ENCODE data around the gene GRHPR.

Gene GRHPR

GRCh38 chr9:37404590-37404989 lies 17.9 kb upstream of the GRHPR start:
- no peak overlapping the region for H3K9ac ChIP-seq (ENCODE audit: low read depth, low read length)
- H3K9me3 ChIP-seq (replicated peaks; ENCODE audit: low read length), result no peaks in the 10 kb centered on the region
- no peak overlapping the region for H3K4me2 ChIP-seq (ENCODE audit: low read length)
- no peaks in the 10 kb centered on the region for H3K4me1 ChIP-seq (ENCODE audit: control insufficient read depth, insufficient read depth, low read length)
- no peak overlapping the region for H3K4me3 ChIP-seq (ENCODE audit: low read length)
- peaks cover 33% of the 10 kb centered on the region for H3K27me3 ChIP-seq (ENCODE audit: control insufficient read depth, insufficient read depth, low read length)
- H3K36me3 ChIP-seq (ENCODE audit: insufficient read depth, low read length), result no peaks in the 10 kb centered on the region

GRCh38 chr9:37405350-37405749 lies 17.1 kb upstream of the GRHPR start:
- no peaks in the 10 kb centered on the region for H3K36me3 ChIP-seq (ENCODE audit: insufficient read depth, low read length)
- no peak overlapping the region for H3K4me2 ChIP-seq (ENCODE audit: low read length)
- no peak overlapping the region for H3K9ac ChIP-seq (ENCODE audit: low read depth, low read length)
- peaks cover 33% of the 10 kb centered on the region for H3K27me3 ChIP-seq (ENCODE audit: control insufficient read depth, insufficient read depth, low read length)
- no peak overlapping the region for H3K4me3 ChIP-seq (ENCODE audit: low read length)
- H3K9me3 ChIP-seq (replicated peaks; ENCODE audit: low read length), result no peaks in the 10 kb centered on the region
- H3K4me1 ChIP-seq (ENCODE audit: control insufficient read depth, insufficient read depth, low read length), result no peaks in the 10 kb centered on the region

GRCh38 chr9:37405764-37406380 lies 16.6 kb upstream of the GRHPR start:
- Histone ChIP-seq H3K4me3 (ENCODE audit: low read length) (no peak overlapping the region), H3K27me3 (ENCODE audit: control insufficient read depth, insufficient read depth, low read length) (peaks cover 33% of the 10 kb centered on the region), H3K36me3 (ENCODE audit: insufficient read depth, low read length) (no peaks in the 10 kb centered on the region), H3K9me3 (replicated peaks; ENCODE audit: low read length) (no peaks in the 10 kb centered on the region), H3K4me2 (ENCODE audit: low read length) (no peak overlapping the region), H3K9ac (ENCODE audit: low read depth, low read length) (no peak overlapping the region), H3K4me1 (ENCODE audit: control insufficient read depth, insufficient read depth, low read length) (no peaks in the 10 kb centered on the region)

- Histone ChIP-seq H3K27me3 (ENCODE audit: control insufficient read depth, insufficient read depth, low read length) (peaks cover 33% of the 10 kb centered on the region), H3K4me3 (ENCODE audit: low read length) (no peak overlapping the region), H3K36me3 (ENCODE audit: insufficient read depth, low read length) (no peaks in the 10 kb centered on the region), H3K9ac (ENCODE audit: low read depth, low read length) (no peak overlapping the region), H3K9me3 (replicated peaks; ENCODE audit: low read length) (no peaks in the 10 kb centered on the region), H3K4me2 (ENCODE audit: low read length) (no peak overlapping the region), H3K4me1 (ENCODE audit: control insufficient read depth, insufficient read depth, low read length) (no peaks in the 10 kb centered on the region)
These were observed 15.7 kb upstream of the GRHPR start for GRCh38 chr9:37406603-37407401.

GRCh38 chr9:37407468-37407867 lies 15.0 kb upstream of the GRHPR start:
- Histone ChIP-seq H3K4me1 (ENCODE audit: control insufficient read depth, insufficient read depth, low read length) (peaks cover 4% of the 10 kb centered on the region), H3K4me3 (ENCODE audit: low read length) (no peak overlapping the region), H3K36me3 (ENCODE audit: insufficient read depth, low read length) (no peaks in the 10 kb centered on the region), H3K27me3 (ENCODE audit: control insufficient read depth, insufficient read depth, low read length) (peaks cover 33% of the 10 kb centered on the region), H3K4me2 (ENCODE audit: low read length) (no peak overlapping the region), H3K9me3 (replicated peaks; ENCODE audit: low read length) (no peaks in the 10 kb centered on the region), H3K9ac (ENCODE audit: low read depth, low read length) (no peak overlapping the region)

GRCh38 chr9:37408933-37409710 lies 13.4 kb upstream of the GRHPR start:
- no peak overlapping the region for H3K9ac ChIP-seq (ENCODE audit: low read depth, low read length)
- no peaks in the 10 kb centered on the region for H3K9me3 ChIP-seq (replicated peaks; ENCODE audit: low read length)
- peaks cover 13% of the 10 kb centered on the region for H3K4me1 ChIP-seq (ENCODE audit: control insufficient read depth, insufficient read depth, low read length)
- H3K36me3 ChIP-seq (ENCODE audit: insufficient read depth, low read length), result no peaks in the 10 kb centered on the region
- no peak overlapping the region for H3K4me2 ChIP-seq (ENCODE audit: low read length)
- no peak overlapping the region for H3K4me3 ChIP-seq (ENCODE audit: low read length)
- peaks cover 23% of the 10 kb centered on the region for H3K27me3 ChIP-seq (ENCODE audit: control insufficient read depth, insufficient read depth, low read length)

- H3K4me2 ChIP-seq (ENCODE audit: low read length), result no peak overlapping the region
- H3K9me3 ChIP-seq (replicated peaks; ENCODE audit: low read length), result no peaks in the 10 kb centered on the region
- H3K27me3 ChIP-seq (ENCODE audit: control insufficient read depth, insufficient read depth, low read length), result peaks cover 17% of the 10 kb centered on the region
- H3K4me1 ChIP-seq (ENCODE audit: control insufficient read depth, insufficient read depth, low read length), result peaks cover 21% of the 10 kb centered on the region
- H3K36me3 ChIP-seq (ENCODE audit: insufficient read depth, low read length), result no peaks in the 10 kb centered on the region
- no peak overlapping the region for H3K9ac ChIP-seq (ENCODE audit: low read depth, low read length)
- no peak overlapping the region for H3K4me3 ChIP-seq (ENCODE audit: low read length)
These were observed 12.1 kb upstream of the GRHPR start for GRCh38 chr9:37410354-37410861.

- Histone ChIP-seq H3K4me1 (ENCODE audit: control insufficient read depth, insufficient read depth, low read length) (peaks cover 23% of the 10 kb centered on the region), H3K27me3 (ENCODE audit: control insufficient read depth, insufficient read depth, low read length) (peaks cover 11% of the 10 kb centered on the region)
These were observed 11.3 kb upstream of the GRHPR start for GRCh38 chr9:37410969-37411785.

GRCh38 chr9:37412431-37413151 lies 9.9 kb upstream of the GRHPR start:
- H3K4me3 ChIP-seq (ENCODE audit: low read length), result peak overlapping the region; percentile 32
- no peaks in the 10 kb centered on the region for H3K9me3 ChIP-seq (replicated peaks; ENCODE audit: low read length)
- no peaks in the 10 kb centered on the region for H3K27me3 ChIP-seq (ENCODE audit: control insufficient read depth, insufficient read depth, low read length)
- peak overlapping the region; percentile 70 for H3K4me2 ChIP-seq (ENCODE audit: low read length)
- H3K4me1 ChIP-seq (ENCODE audit: control insufficient read depth, insufficient read depth, low read length), result peaks cover 23% of the 10 kb centered on the region
- H3K9ac ChIP-seq (ENCODE audit: low read depth, low read length), result no peak overlapping the region
- no peaks in the 10 kb centered on the region for H3K36me3 ChIP-seq (ENCODE audit: insufficient read depth, low read length)

More at GRCh38 chr9:37410969-37411785, 11.3 kb upstream of the GRHPR start:
- Histone ChIP-seq H3K9ac (ENCODE audit: low read depth, low read length) (no peak overlapping the region), H3K36me3 (ENCODE audit: insufficient read depth, low read length) (no peaks in the 10 kb centered on the region), H3K4me2 (ENCODE audit: low read length) (no peak overlapping the region), H3K9me3 (replicated peaks; ENCODE audit: low read length) (no peaks in the 10 kb centered on the region), H3K4me3 (ENCODE audit: low read length) (no peak overlapping the region)

- Histone ChIP-seq H3K36me3 (ENCODE audit: insufficient read depth, low read length) (no peaks in the 10 kb centered on the region), H3K27me3 (ENCODE audit: control insufficient read depth, insufficient read depth, low read length) (no peaks in the 10 kb centered on the region), H3K9me3 (replicated peaks; ENCODE audit: low read length) (no peaks in the 10 kb centered on the region), H3K4me2 (ENCODE audit: low read length) (peak overlapping the region; percentile 70), H3K4me3 (ENCODE audit: low read length) (no peak overlapping the region), H3K4me1 (ENCODE audit: control insufficient read depth, insufficient read depth, low read length) (peaks cover 23% of the 10 kb centered on the region), H3K9ac (ENCODE audit: low read depth, low read length) (no peak overlapping the region)
These were observed 9.2 kb upstream of the GRHPR start for GRCh38 chr9:37413311-37413710.

All from skeletal muscle satellite cell (primary cell).